ENCODE data around the gene PPIP5K1.
"Not testable (repeated sequence)": the region's sequence is repeated elsewhere in the genome, so short reads cannot be mapped to it uniquely, and the experiment has no call there.

The PPIP5K1 gene

GRCh38 chr15:43589778-43590466, at the start of gene PPIP5K1:
Gene PPIP5K1 (minus strand): TSS chr15:43590208. CDS start chr15:43584504, 5,704 bp downstream.
- DNase-seq (ENCODE audit: low read depth in 2 of 2): not testable (repeated sequence)

- not testable (repeated sequence) for DNase-seq (ENCODE audit: low read depth in 2 of 2)
Observed at GRCh38 chr15:43638464-43639204, 48.6 kb upstream of the PPIP5K1 start.

GRCh38 chr15:43626937-43627336, 36.9 kb upstream of the PPIP5K1 start:
- not testable (repeated sequence) for DNase-seq (ENCODE audit: low read depth in 2 of 2)

GRCh38 chr15:43625106-43625505, 35.1 kb upstream of the PPIP5K1 start:
- no peak for DNase-seq (ENCODE audit: low read depth in 2 of 2)

GRCh38 chr15:43622068-43622799, 32.2 kb upstream of the PPIP5K1 start:
- DNase-seq (ENCODE audit: low read depth in 2 of 2): not testable (repeated sequence)

GRCh38 chr15:43618700-43619099, 28.7 kb upstream of the PPIP5K1 start, which contains the start of gene STRC:
Gene STRC (minus strand): TSS chr15:43618800. CDS start chr15:43618722, 78 bp downstream.
- DNase-seq (ENCODE audit: low read depth in 2 of 2): not testable (repeated sequence)

- not testable (repeated sequence) for DNase-seq (ENCODE audit: low read depth in 2 of 2)
Observed at GRCh38 chr15:43617750-43618149, 27.7 kb upstream of the PPIP5K1 start.

GRCh38 chr15:43602233-43602632, 12.2 kb upstream of the PPIP5K1 start:
- DNase-seq (ENCODE audit: low read depth in 2 of 2): not testable (repeated sequence)

- not testable (repeated sequence) for DNase-seq (ENCODE audit: low read depth in 2 of 2)
Observed at GRCh38 chr15:43600200-43600599, 10.2 kb upstream of the PPIP5K1 start.

- DNase-seq (ENCODE audit: low read depth in 2 of 2): not testable (repeated sequence)
Observed at GRCh38 chr15:43599131-43599530, 9.1 kb upstream of the PPIP5K1 start.

- not testable (repeated sequence) for DNase-seq (ENCODE audit: low read depth in 2 of 2)
Observed at GRCh38 chr15:43593328-43594190, 3.6 kb upstream of the PPIP5K1 start, which contains the start of gene CKMT1B. Gene CKMT1B (plus strand): TSS chr15:43594027. CDS start chr15:43594219, 192 bp downstream.

GRCh38 chr15:43592841-43593240, 2.8 kb upstream of the PPIP5K1 start:
- not testable (repeated sequence) for DNase-seq (ENCODE audit: low read depth in 2 of 2)

- DNase-seq (ENCODE audit: low read depth in 2 of 2): not testable (repeated sequence)
Observed at GRCh38 chr15:43574607-43575006, 15.4 kb downstream of the PPIP5K1 start.

- DNase-seq (ENCODE audit: low read depth in 2 of 2): not testable (repeated sequence)
Observed at GRCh38 chr15:43566615-43567014, 23.4 kb downstream of the PPIP5K1 start.

GRCh38 chr15:43563793-43564192, 26.2 kb downstream of the PPIP5K1 start:
- not testable (repeated sequence) for DNase-seq (ENCODE audit: low read depth in 2 of 2)

- not testable (repeated sequence) for DNase-seq (ENCODE audit: low read depth in 2 of 2)
Observed at GRCh38 chr15:43562753-43563152, 27.3 kb downstream of the PPIP5K1 start.

- DNase-seq (ENCODE audit: low read depth in 2 of 2): no peak
Observed at GRCh38 chr15:43552986-43553385, 37.0 kb downstream of the PPIP5K1 start.

GRCh38 chr15:43552256-43552655, 37.8 kb downstream of the PPIP5K1 start:
- DNase-seq (ENCODE audit: low read depth in 2 of 2): no peak

GRCh38 chr15:43550527-43551363, 39.3 kb downstream of the PPIP5K1 start:
- no peak for DNase-seq (ENCODE audit: low read depth in 2 of 2)

GRCh38 chr15:43547539-43547938, 42.5 kb downstream of the PPIP5K1 start:
- no peak for DNase-seq (ENCODE audit: low read depth in 2 of 2)

Data from activated CD8-positive, alpha-beta memory T cell treated with anti-CD3 and anti-CD28 coated beads for 4 hours (primary cell).